Keratinocyte (primary cell): ENCODE data around the gene SLC26A9. TPM values are rescaled to one million over a fixed set of nuclear protein-coding genes. Genes with fewer than 3 reads are reported as not detected.
A peak's percentile ranks its signal among the peaks of the same experiment; 100 is the strongest.

Experiments
- DNase-seq: peaks from one replicate; pipeline ENCODE4 v3.0.0-alpha.2; 2011; ENCODE audit warnings: low read depth, missing footprints, low spot score
- FAIRE-seq: peaks from 2 replicates; lab custom pipeline; 2011; peaks lifted over from hg19 to GRCh38; lab: Jason Lieb, UNC
- H2AFZ ChIP-seq: 2 replicates; pipeline ENCODE4 v1.6.0; 2012; ENCODE audit warnings: low read length, control low read depth, inconsistent platforms; ENCODE audit not compliant: control insufficient read depth
- H3K27ac ChIP-seq: 2 replicates; pipeline ENCODE4 v1.5.1; 2011; ENCODE audit warnings: low read length; ENCODE audit not compliant: control insufficient read depth, insufficient read depth
- H3K27me3 ChIP-seq: 3 replicates; pipeline ENCODE4 v1.6.0; 2011; ENCODE audit warnings: low read length; ENCODE audit not compliant: control insufficient read depth, insufficient read depth; ENCODE audit errors: extremely low read depth
- H3K36me3 ChIP-seq, 2 experiments: 2 replicates in 1 of 2; 3 replicates in 1 of 2; pipeline ENCODE4 v1.5.1; 2011; ENCODE audit warnings: low read length in 2 of 2, mild to moderate bottlenecking in 1 of 2; ENCODE audit not compliant: control insufficient read depth in 2 of 2, insufficient read depth in 2 of 2; ENCODE audit errors: extremely low read depth in 1 of 2
- H3K4me1 ChIP-seq: 3 replicates; pipeline ENCODE4 v1.5.1; 2011; ENCODE audit warnings: low read length; ENCODE audit not compliant: control insufficient read depth, insufficient read depth; ENCODE audit errors: extremely low read depth
- H3K4me2 ChIP-seq: 3 replicates; pipeline ENCODE4 v1.6.0; 2011; ENCODE audit warnings: low read depth, low read length; ENCODE audit not compliant: control insufficient read depth, insufficient read depth; ENCODE audit errors: extremely low read depth
- H3K4me3 ChIP-seq, 3 experiments: fragments of 200-600 bp in 1 of 3; sonication (generic) in 1 of 3; 2 replicates in 2 of 3; 3 replicates in 1 of 3; pipeline ENCODE4 v1.5.1; 2011 to 2016; ENCODE audit warnings: low read length in 3 of 3, mild to moderate bottlenecking in 3 of 3, control low read depth in 2 of 3, inconsistent platforms in 1 of 3, low read depth in 1 of 3, mixed read lengths in 1 of 3, mixed run types in 1 of 3, moderate library complexity in 1 of 3; ENCODE audit not compliant: control insufficient read depth in 2 of 3, insufficient read depth in 2 of 3; ENCODE audit errors: extremely low read depth in 1 of 3
- H3K79me2 ChIP-seq: 2 replicates; pipeline ENCODE4 v1.6.0; 2012; ENCODE audit warnings: low read length; ENCODE audit not compliant: control insufficient read depth, insufficient read depth
- H3K9ac ChIP-seq: 3 replicates; pipeline ENCODE4 v1.6.0; 2011; ENCODE audit warnings: low read length; ENCODE audit not compliant: control insufficient read depth, insufficient read depth; ENCODE audit errors: extremely low read depth
- H3K9me1 ChIP-seq: 3 replicates; pipeline ENCODE4 v1.6.0; 2011; ENCODE audit warnings: low read length; ENCODE audit not compliant: control insufficient read depth, insufficient read depth; ENCODE audit errors: extremely low read depth
- H3K9me3 ChIP-seq: 2 replicates; pipeline ENCODE4 v1.5.1; 2012; ENCODE audit warnings: low read depth, low read length; ENCODE audit not compliant: control insufficient read depth
- H4K20me1 ChIP-seq: 3 replicates; pipeline ENCODE4 v1.6.0; 2011; ENCODE audit warnings: low read length; ENCODE audit not compliant: control insufficient read depth, insufficient read depth; ENCODE audit errors: extremely low read depth
- EZH2 ChIP-seq: IDR thresholded peaks from one replicate; pipeline ENCODE4 v1.6.1; 2012; ENCODE audit warnings: inconsistent platforms, mild to moderate bottlenecking, low read length, moderate library complexity
- dilution Hi-C: fragments of 300-500 bp; cut with MboI; formaldehyde crosslinking; loops from one replicate; pipeline ENCODE4 v1.7.0; 2020; ENCODE audit warnings: low sequenced_read_pairs; ENCODE audit not compliant: extremely low pct_ligation_motif_present
- polyA plus RNA-seq, 5 experiments: library from polyadenylated mRNA; depleted of rRNA in 3 of 5; stranded (reverse) in 3 of 5; stranded (forward) in 1 of 5; unstranded in 1 of 5; fragments of >200 nt; gene quantifications; 1 replicate in 1 of 5; 2 replicates in 3 of 5; 3 replicates in 1 of 5; pipeline versions ENCODE4 v1.2.1 to v1.2.3, GENCODE V29; 2011 to 2012; ENCODE audit warnings: missing spikeins in 2 of 5, low read depth in 1 of 5, low replicate concordance in 1 of 5
- TF ChIP-seq, protein P1 (sequence below), 3 experiments: IDR thresholded peaks in 1 of 3; conservative IDR thresholded peaks in 1 of 3; optimal IDR thresholded peaks in 1 of 3; 2 replicates in 2 of 3; 3 replicates in 1 of 3; pipeline versions ENCODE3 to v1.5.1; 2011; ENCODE audit warnings: low read length in 3 of 3, mild to moderate bottlenecking in 3 of 3, moderate library complexity in 2 of 3, control low read depth in 1 of 3, inconsistent platforms in 1 of 3; ENCODE audit not compliant: insufficient read depth in 2 of 3; ENCODE audit errors: extremely low read depth in 1 of 3

SLC26A9 gene
- polyA plus RNA-seq, 1 donor (not counting 4 experiments of a cell fraction or from before 2014, with no cell fraction given): 0.03 TPM

DNA sequence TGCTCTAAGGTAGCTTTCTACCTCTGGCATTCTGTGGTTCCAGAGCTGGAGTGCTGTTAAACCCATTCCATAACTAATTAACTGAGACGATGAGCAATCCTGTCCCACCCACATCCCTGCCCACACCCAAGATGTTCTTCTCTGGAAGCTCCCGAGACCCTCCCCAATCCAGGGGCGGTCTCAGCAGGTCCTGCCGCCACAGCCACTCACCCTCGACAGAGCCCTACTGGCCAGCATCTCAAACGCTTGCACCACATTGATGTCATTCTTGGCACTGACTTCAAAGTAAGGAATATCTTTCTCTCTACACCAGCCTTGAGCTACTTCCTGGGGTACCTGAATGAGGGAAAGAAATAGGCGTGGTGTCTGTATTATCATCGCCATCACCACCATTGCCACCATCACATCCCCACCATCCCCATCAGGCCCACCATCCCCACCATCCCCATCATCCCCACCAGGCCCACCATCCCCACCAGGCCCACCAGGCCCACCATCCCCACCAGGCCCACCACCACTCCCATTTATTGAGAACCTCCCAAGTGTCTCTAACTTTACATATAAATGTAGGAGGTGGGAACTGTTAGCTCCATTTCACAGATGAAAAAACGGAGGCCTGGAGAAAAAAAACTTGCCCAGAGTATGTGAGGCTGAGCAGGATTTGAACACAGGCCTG lies 42.2 kb upstream of the SLC26A9 start:
- dilution Hi-C loops: no loop called here
- no peak overlapping the region for H3K4me3 ChIP-seq
- H3K9me1 ChIP-seq: peaks cover 2% of the 10 kb centered on the region
- TF ChIP-seq, protein P1, sequence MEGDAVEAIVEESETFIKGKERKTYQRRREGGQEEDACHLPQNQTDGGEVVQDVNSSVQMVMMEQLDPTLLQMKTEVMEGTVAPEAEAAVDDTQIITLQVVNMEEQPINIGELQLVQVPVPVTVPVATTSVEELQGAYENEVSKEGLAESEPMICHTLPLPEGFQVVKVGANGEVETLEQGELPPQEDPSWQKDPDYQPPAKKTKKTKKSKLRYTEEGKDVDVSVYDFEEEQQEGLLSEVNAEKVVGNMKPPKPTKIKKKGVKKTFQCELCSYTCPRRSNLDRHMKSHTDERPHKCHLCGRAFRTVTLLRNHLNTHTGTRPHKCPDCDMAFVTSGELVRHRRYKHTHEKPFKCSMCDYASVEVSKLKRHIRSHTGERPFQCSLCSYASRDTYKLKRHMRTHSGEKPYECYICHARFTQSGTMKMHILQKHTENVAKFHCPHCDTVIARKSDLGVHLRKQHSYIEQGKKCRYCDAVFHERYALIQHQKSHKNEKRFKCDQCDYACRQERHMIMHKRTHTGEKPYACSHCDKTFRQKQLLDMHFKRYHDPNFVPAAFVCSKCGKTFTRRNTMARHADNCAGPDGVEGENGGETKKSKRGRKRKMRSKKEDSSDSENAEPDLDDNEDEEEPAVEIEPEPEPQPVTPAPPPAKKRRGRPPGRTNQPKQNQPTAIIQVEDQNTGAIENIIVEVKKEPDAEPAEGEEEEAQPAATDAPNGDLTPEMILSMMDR (optimal IDR thresholded peaks at IDR 0.05 in 1 of 3, IDR thresholded peaks at IDR 0.05 in 1 of 3, conservative IDR thresholded peaks at IDR 0.05 in 1 of 3; ENCODE audit: extremely low read depth in 1 of 3, insufficient read depth in 2 of 3, low read length in 3 of 3): no peak
- no peak for TF ChIP-seq EZH2
- H3K27me3 ChIP-seq: no peaks in the 10 kb centered on the region
- H3K4me1 ChIP-seq: peaks cover 23% of the 10 kb centered on the region
- peaks cover 10% of the 10 kb centered on the region in 2 experiments for H3K36me3 ChIP-seq
- FAIRE-seq: no peak
- DNase-seq: no peak
- H3K9me3 ChIP-seq: no peaks in the 10 kb centered on the region
- no peaks in the 10 kb centered on the region for H4K20me1 ChIP-seq
- H3K9ac ChIP-seq: no peak overlapping the region
- H3K79me2 ChIP-seq: no peaks in the 10 kb centered on the region
- no peak overlapping the region for H3K4me2 ChIP-seq
- no peak overlapping the region for H3K27ac ChIP-seq
- H2AFZ ChIP-seq: no peak overlapping the region

DNA sequence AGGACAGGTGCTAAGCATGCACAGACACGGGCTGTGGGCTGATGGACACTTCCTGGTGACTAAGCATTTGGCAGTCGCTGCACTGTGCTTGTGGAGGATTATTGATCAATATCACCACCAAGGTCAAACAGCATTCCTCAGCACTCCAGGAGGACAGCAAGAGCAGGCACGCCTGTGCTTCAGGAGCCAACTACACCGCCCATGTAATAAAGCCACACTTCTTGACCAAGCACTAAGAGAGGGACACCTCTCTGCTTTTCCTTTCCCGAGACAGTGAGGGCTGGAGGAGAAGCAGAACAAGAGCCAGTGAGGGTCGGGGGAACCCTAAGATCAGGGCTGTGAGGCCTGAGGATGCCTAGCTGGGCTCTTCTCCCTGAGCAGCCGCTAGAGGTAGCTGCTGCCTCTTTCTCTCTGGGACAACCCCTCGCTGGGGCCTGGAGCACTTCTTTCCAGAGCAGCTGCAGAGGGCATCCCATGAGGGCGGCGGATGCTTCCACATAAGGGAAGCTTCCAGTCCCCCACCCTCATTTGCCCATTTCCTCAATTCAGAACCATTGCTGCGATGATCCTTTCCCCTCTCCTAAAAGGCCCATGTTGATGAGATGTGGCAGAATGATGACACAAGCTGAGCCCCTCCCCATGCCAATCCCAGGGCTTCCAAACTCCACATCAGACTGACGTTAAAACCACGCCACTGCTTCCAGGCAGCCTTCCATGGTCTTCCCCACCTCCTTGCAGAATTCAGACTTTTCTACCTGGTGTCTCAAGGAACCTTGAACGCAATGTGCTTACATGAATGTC lies 40.9 kb upstream of the SLC26A9 start:
- Histone ChIP-seq H3K4me3 (peak overlapping the region in 1 of 3 experiments; percentile 39), H3K4me1 (peaks cover 23% of the 10 kb centered on the region), H3K27ac (no peak overlapping the region), H4K20me1 (no peaks in the 10 kb centered on the region), H3K9ac (no peak overlapping the region), H3K4me2 (peak overlapping the region; percentile 83), H3K79me2 (no peaks in the 10 kb centered on the region), H2AFZ (peak overlapping the region; percentile 51), H3K27me3 (no peaks in the 10 kb centered on the region), H3K9me3 (no peaks in the 10 kb centered on the region), H3K36me3 (peaks cover 9 to 10% of the 10 kb centered on the region in 2 experiments), H3K9me1 (peaks cover 6% of the 10 kb centered on the region)
- dilution Hi-C loops: no loop called here
- DNase-seq (no peak), FAIRE-seq (no peak)
- TF ChIP-seq, protein P1 (optimal IDR thresholded peaks at IDR 0.05 in 1 of 3, IDR thresholded peaks at IDR 0.05 in 1 of 3, conservative IDR thresholded peaks at IDR 0.05 in 1 of 3; ENCODE audit: extremely low read depth in 1 of 3, insufficient read depth in 2 of 3, low read length in 3 of 3): peak; percentile 84 to 95 (median 91)
- TF ChIP-seq EZH2: no peak
